Esophagus muscularis mucosa (tissue), 4 donors: ENCODE measurements around the gene EXOC3L4. TPM values are rescaled to one million over a fixed set of nuclear protein-coding genes. Genes with fewer than 3 reads are reported as not detected.
A peak's percentile ranks its signal among the peaks of the same experiment; 100 is the strongest.
"Not testable (repeated sequence)": the region's sequence is repeated elsewhere in the genome, so short reads cannot be mapped to it uniquely, and the experiment has no call there.

Experiments
- DNase-seq: peaks from one replicate; pipeline ENCODE4 v3.0.0-alpha.2; 2017; ENCODE audit errors: extremely low spot score
- H3K27ac ChIP-seq, 4 donors: fragments of 200-600 bp; sonication (generic); replicated peaks in 1 of 4; 1 replicate in 3 of 4; 2 replicates in 1 of 4; pipeline ENCODE4 v1.5.1; 2016 to 2019; ENCODE audit warnings: mild to moderate bottlenecking in 1 of 4
- H3K27me3 ChIP-seq, 4 donors: fragments of 200-600 bp; sonication (generic); one replicate each; pipeline versions ENCODE4 v1.5.1 to v1.6.0; 2016 to 2019
- H3K36me3 ChIP-seq, 4 donors: fragments of 200-600 bp; sonication (generic); one replicate each; pipeline ENCODE4 v1.5.1; 2016 to 2019
- H3K4me1 ChIP-seq, 4 donors: fragments of 200-600 bp; sonication (generic); one replicate each; pipeline ENCODE4 v1.5.1; 2016 to 2019
- H3K4me3 ChIP-seq, 4 donors: fragments of 200-600 bp; sonication (generic); 1 replicate in 2 of 4; 2 replicates in 2 of 4; pipeline ENCODE4 v1.5.1; 2016 to 2019; ENCODE audit warnings: mild to moderate bottlenecking in 4 of 4, moderate library complexity in 1 of 4
- H3K9me3 ChIP-seq, 4 donors: fragments of 200-600 bp; sonication (generic); 1 replicate in 3 of 4; 2 replicates in 1 of 4; pipeline ENCODE4 v1.5.1; 2016 to 2019
- CTCF ChIP-seq, 3 experiments: fragments of 200-600 bp in 2 of 3; fragments of 450-650 bp in 1 of 3; sonication (generic) in 2 of 3; IDR thresholded peaks; one replicate each; pipeline ENCODE4 v1.5.1; 2017 to 2019; ENCODE audit warnings: antibody characterized with exemption in 3 of 3, mild to moderate bottlenecking in 2 of 3, moderate library complexity in 1 of 3
- EP300 ChIP-seq: sonication (generic); formaldehyde crosslinking; IDR thresholded peaks from one replicate; pipeline ENCODE4 v1.6.1; 2017; ENCODE audit warnings: antibody characterized with exemption
- POLR2A ChIP-seq: fragments of 450-650 bp; IDR thresholded peaks from one replicate; pipeline ENCODE4 v1.6.1; 2017; ENCODE audit warnings: antibody characterized with exemption, moderate library complexity, mild to moderate bottlenecking, low read depth
- POLR2AphosphoS5 ChIP-seq, 2 donors: sonication (generic); formaldehyde crosslinking; IDR thresholded peaks; one replicate each; pipeline ENCODE4 v1.6.1; 2017; ENCODE audit warnings: antibody characterized with exemption in 2 of 2
- WGBS: methylation state at CpG from one replicate; pipeline ENCODE4 v1.1.5; 2018; 5-methylcytosine and 5-hydroxymethylcytosine counted together
- intact Hi-C: fragments of 100-400 bp; cut with DNase I; formaldehyde crosslinking; loops from one replicate; pipeline ENCODE4 v1.15.1; 2023
- total RNA-seq, 4 donors: library from RNA; depleted of rRNA; stranded (reverse); fragments of >200 nt; gene quantifications; one replicate each; pipeline versions ENCODE4 v1.1.0 to v1.2.1, GENCODE V29; 2016

EXOC3L4 gene
- total RNA-seq, 4 donors from 2014 or later, result 0.42 to 2.0 (median 1.2) TPM

- peaks cover 0 to 15% (median 2%) of the 10 kb centered on the region in 4 donors for H3K27me3 ChIP-seq
- TF ChIP-seq POLR2AphosphoS5 (IDR thresholded peaks at IDR 0.05) (no peak), EP300 (no peak), CTCF (IDR thresholded peaks at IDR 0.05) (no peak), POLR2A (no peak)
- H3K27ac ChIP-seq, result peak overlapping the region in 2 of 4 donors; percentile 49 to 76
- H3K36me3 ChIP-seq, result no peaks in the 10 kb centered on the region
- no peak for DNase-seq
- no peaks in the 10 kb centered on the region for H3K9me3 ChIP-seq
- no peak overlapping the region for H3K4me3 ChIP-seq
- intact Hi-C loops, result no loop called here
- WGBS, result 84% methylated on average over 5 of the region's 6 CpGs
- H3K4me1 ChIP-seq, result peaks cover 22 to 66% (median 62%) of the 10 kb centered on the region in 4 donors
Measured at GRCh38 chr14:103111232-103111868, 16.8 kb downstream of the EXOC3L4 start.

GRCh38 chr14:103112400-103113243 is 18.1 kb downstream of the EXOC3L4 start:
- intact Hi-C loops, result no loop called here
- Histone ChIP-seq H3K9me3 (no peaks in the 10 kb centered on the region), H3K27me3 (peaks cover 0 to 14% (median 2%) of the 10 kb centered on the region in 4 donors), H3K27ac (no peak overlapping the region), H3K4me1 (peaks cover 22 to 70% (median 65%) of the 10 kb centered on the region in 4 donors), H3K4me3 (no peak overlapping the region), H3K36me3 (no peaks in the 10 kb centered on the region)
- no peak for TF ChIP-seq POLR2AphosphoS5 (IDR thresholded peaks at IDR 0.05)
- no peak for TF ChIP-seq POLR2A
- no peak for TF ChIP-seq CTCF (IDR thresholded peaks at IDR 0.05)
- no peak for TF ChIP-seq EP300
- DNase-seq, result no peak
- WGBS, result 75% methylated on average over 5 of the region's 11 CpGs

- H3K4me1 ChIP-seq, result peaks cover 24 to 76% (median 71%) of the 10 kb centered on the region in 4 donors
- H3K36me3 ChIP-seq, result no peaks in the 10 kb centered on the region
- 79% methylated on average over 5 of the region's 5 CpGs for WGBS
- no peak overlapping the region for H3K4me3 ChIP-seq
- H3K27ac ChIP-seq, result no peak overlapping the region
- no peaks in the 10 kb centered on the region for H3K9me3 ChIP-seq
- H3K27me3 ChIP-seq, result peaks cover 0 to 14% (median 2%) of the 10 kb centered on the region in 4 donors
- DNase-seq, result no peak
- intact Hi-C loops, result no loop called here
- TF ChIP-seq POLR2A, result no peak
- TF ChIP-seq CTCF (IDR thresholded peaks at IDR 0.05), result no peak
- TF ChIP-seq EP300, result no peak
- TF ChIP-seq POLR2AphosphoS5 (IDR thresholded peaks at IDR 0.05), result no peak
Measured at GRCh38 chr14:103113303-103113702, 18.8 kb downstream of the EXOC3L4 start.

GRCh38 chr14:103113774-103114173 is 19.2 kb downstream of the EXOC3L4 start:
- Histone ChIP-seq H3K4me1 (peaks cover 28 to 77% (median 72%) of the 10 kb centered on the region in 4 donors), H3K27ac (no peak overlapping the region), H3K9me3 (no peaks in the 10 kb centered on the region), H3K36me3 (no peaks in the 10 kb centered on the region), H3K4me3 (no peak overlapping the region), H3K27me3 (peaks cover 0 to 13% (median 2%) of the 10 kb centered on the region in 4 donors)
- intact Hi-C loops, result no loop called here
- 93% methylated on average over 3 of the region's 13 CpGs for WGBS
- no peak for DNase-seq
- TF ChIP-seq POLR2A (no peak), CTCF (IDR thresholded peaks at IDR 0.05) (no peak), EP300 (no peak), POLR2AphosphoS5 (IDR thresholded peaks at IDR 0.05) (no peak)

- Histone ChIP-seq H3K4me3 (peak overlapping the region in 3 of 4 donors; percentile 12 to 22 (median 20)), H3K4me1 (peaks cover 26 to 81% (median 70%) of the 10 kb centered on the region in 4 donors), H3K27me3 (peaks cover 0 to 12% (median 0%) of the 10 kb centered on the region in 4 donors), H3K27ac (peak overlapping the region; percentile 52 to 65 (median 58))
- intact Hi-C loops, H3K36me3 ChIP-seq, H3K9me3 ChIP-seq, DNase-seq: not testable (repeated sequence)
- 69% methylated on average over 11 of the region's 12 CpGs for WGBS
Measured at GRCh38 chr14:103115086-103115679, 20.7 kb downstream of the EXOC3L4 start.
